ENCODE measurements around the gene SFXN3. TPM values are rescaled to one million over a fixed set of nuclear protein-coding genes. Genes with fewer than 3 reads are reported as not detected.

Gene SFXN3
- total RNA-seq, 4 donors from 2014 or later: 26.9 to 131 (median 101) TPM

- TF ChIP-seq CTCF (IDR thresholded peaks at IDR 0.05; ENCODE audit: low read depth): no peak
Measured at GRCh38 chr10:101060036-101060950, 29.3 kb downstream of the SFXN3 start.

- no peak for TF ChIP-seq CTCF (IDR thresholded peaks at IDR 0.05; ENCODE audit: low read depth)
Measured at GRCh38 chr10:101060951-101061623, 30.1 kb downstream of the SFXN3 start.

- no peak for TF ChIP-seq CTCF (IDR thresholded peaks at IDR 0.05; ENCODE audit: low read depth)
Measured at GRCh38 chr10:101061624-101062231, 30.7 kb downstream of the SFXN3 start, which contains the start of gene KAZALD1. Gene KAZALD1 (plus strand): TSS chr10:101061989. CDS start chr10:101062593, 604 bp downstream.

- TF ChIP-seq CTCF (IDR thresholded peaks at IDR 0.05; ENCODE audit: low read depth): no peak
Measured at GRCh38 chr10:101062232-101063049, 31.4 kb downstream of the SFXN3 start.

GRCh38 chr10:101063050-101063525 is 32.1 kb downstream of the SFXN3 start:
- no peak for TF ChIP-seq CTCF (IDR thresholded peaks at IDR 0.05; ENCODE audit: low read depth)

GRCh38 chr10:101063548-101064414 is 32.7 kb downstream of the SFXN3 start:
- no peak for TF ChIP-seq CTCF (IDR thresholded peaks at IDR 0.05; ENCODE audit: low read depth)

Measured in subcutaneous adipose tissue (tissue), 4 donors.